ENCODE results near the gene MKRN1.
"Not testable (repeated sequence)": the region's sequence is repeated elsewhere in the genome, so short reads cannot be mapped to it uniquely, and the experiment has no call there.

MKRN1 gene, protein sequence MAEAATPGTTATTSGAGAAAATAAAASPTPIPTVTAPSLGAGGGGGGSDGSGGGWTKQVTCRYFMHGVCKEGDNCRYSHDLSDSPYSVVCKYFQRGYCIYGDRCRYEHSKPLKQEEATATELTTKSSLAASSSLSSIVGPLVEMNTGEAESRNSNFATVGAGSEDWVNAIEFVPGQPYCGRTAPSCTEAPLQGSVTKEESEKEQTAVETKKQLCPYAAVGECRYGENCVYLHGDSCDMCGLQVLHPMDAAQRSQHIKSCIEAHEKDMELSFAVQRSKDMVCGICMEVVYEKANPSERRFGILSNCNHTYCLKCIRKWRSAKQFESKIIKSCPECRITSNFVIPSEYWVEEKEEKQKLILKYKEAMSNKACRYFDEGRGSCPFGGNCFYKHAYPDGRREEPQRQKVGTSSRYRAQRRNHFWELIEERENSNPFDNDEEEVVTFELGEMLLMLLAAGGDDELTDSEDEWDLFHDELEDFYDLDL

DNA sequence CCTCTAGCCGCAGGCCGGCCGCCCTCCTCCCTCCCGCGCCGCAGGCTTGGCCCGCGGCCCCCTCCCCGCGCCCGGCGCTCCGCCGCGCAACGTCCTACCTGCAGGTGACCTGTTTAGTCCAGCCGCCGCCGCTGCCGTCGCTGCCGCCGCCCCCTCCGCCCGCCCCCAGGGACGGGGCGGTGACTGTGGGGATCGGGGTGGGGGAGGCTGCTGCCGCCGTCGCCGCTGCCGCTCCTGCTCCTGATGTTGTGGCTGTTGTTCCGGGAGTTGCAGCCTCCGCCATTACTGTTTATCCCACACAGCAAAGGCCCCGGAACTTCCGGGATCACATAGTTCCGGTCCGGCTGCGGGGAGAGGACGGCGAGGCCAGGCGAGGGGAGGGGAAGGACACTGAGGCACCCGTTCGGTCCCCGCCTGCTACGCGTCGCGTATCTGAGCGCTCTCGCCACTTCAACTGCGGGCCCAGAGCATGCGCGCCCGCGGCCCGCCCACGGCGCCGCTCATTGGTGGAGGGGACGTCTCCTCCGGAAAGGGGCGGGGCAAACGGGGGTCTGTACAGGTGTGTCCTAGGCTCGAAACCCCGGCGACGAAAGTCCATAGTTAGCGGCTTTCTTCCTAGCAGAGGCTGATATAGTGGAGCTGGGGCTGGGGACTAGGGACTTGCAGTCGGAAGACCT lies at the start of gene MKRN1:
Gene MKRN1 (minus strand): TSS at position 444 of the 677 bp plus-strand sequence. CDS start 161 bp downstream, at position 283.
- DNase-seq (ENCODE audit: low spot score) = peak; percentile 90

DNA sequence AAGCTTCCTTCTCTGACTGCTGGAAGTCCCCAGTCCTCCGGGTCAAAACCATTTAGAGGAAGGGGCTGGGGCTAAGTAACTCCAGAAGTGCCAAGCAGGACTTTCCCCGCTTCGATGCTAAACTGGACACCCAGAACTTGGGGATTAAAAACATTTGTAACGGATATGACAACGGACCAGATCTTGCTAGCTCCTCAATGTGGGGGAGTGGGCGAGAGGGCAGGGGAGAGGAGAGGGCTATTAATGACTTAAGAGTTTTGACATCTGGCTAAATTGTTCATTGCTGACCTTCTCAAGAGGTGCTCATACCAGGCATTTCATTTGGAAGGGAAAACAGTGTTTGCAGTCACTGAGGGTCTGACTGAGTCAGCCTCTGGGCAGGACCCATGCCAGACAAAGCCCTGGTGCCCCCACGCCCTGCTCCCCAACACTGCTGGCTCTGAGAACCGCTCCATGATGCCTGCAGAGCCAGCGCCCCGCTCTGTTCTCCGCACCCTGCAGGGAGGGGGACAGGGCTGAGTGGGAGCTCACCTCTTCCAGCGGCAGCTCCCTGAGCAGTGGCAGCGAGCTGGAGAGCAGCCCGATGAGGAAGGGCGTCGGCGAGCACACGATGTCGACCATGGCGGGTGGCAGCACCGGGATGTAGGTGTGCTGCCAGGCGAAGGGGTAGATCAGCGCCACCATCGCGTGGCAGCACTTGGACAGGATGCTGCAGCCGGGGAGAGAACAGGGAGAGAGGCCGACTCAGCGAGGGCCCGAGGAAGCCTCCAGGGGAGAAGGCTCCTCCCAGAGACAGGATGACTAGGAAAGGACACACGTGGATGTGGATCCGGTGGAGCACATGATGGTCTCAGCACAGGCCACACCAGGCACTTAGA lies 47.7 kb upstream of the MKRN1 start:
- DNase-seq (ENCODE audit: low spot score) = no peak

DNA sequence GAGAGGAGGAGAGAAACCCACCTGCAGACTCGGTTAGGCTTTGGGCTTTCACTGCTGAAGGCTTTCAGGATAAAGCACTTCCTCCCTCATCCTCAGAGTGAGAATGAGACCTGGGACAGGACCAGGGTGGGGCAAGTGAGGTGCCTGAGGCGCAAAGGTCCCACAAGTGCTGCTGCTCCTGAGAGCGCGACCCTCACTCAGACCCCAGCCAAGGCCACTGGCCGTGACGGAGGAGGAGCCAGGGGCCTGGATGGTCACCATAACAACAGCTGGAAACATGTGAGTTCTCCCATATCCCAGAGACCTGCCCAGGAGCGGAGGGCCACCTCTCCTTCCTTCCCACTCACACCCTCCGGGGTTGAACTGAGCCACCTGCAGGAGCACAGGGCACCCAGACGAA lies 46.9 kb upstream of the MKRN1 start:
- no peak for DNase-seq (ENCODE audit: low spot score)

DNA sequence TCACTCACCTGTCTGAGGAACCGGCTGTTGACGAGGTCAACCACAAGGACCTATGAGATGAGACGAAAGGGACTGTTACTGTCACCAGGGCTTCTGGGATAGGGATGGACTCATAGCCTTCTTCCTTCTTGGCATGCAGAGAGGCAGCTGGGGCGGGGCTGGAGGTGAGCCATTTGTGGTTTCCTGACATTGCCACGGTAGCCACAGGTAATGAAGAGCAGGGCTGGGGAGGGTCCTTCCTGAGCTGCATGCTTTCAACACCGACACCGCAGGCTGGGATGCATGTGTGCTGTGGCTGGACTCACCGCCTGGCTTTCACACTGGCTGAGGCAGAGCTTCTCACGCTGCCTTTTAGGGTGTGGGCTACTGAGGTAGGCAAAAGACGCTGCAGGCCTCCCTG lies 46.4 kb upstream of the MKRN1 start:
- DNase-seq (ENCODE audit: low spot score) = no peak

DNA sequence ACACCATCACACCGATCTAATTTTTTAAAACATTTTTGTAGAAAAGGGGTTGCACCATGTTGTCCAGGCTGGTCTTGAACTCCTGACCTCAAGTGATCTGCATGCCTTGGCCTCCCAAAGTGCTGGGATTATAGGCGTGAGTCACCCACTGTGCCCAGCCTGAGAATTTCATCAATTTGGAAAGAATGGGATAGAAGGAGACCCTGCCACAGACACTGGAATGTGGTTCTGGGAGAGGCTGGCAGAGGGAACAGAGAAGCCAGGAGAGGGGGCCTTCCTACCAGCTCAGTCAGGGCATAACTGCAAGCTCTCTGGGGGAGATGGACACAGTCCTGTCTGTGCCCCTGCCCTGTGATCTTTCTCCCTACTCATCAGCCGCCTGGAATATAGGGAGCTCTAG lies 42.1 kb upstream of the MKRN1 start:
- no peak for DNase-seq (ENCODE audit: low spot score)

DNA sequence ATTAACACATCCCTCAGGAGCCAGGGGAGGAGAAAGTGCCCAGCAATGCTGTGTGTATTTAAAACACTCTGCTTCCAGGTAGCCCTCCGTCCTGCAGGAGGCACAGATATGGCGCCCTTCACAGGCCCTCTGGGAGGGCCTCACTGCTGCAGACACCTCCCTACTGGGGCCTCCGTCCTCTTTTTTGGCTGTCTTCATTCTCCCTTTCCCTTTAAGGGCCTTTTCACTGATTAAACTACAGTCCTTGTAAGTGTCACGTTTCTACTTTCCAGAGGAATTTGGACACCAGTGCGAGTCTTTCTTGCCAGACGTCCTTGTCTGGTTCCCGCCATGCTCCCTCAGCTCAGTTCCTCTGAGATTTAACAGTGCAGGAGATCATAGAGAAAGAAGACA lies 39.7 kb upstream of the MKRN1 start:
- DNase-seq (ENCODE audit: low spot score) = no peak

DNA sequence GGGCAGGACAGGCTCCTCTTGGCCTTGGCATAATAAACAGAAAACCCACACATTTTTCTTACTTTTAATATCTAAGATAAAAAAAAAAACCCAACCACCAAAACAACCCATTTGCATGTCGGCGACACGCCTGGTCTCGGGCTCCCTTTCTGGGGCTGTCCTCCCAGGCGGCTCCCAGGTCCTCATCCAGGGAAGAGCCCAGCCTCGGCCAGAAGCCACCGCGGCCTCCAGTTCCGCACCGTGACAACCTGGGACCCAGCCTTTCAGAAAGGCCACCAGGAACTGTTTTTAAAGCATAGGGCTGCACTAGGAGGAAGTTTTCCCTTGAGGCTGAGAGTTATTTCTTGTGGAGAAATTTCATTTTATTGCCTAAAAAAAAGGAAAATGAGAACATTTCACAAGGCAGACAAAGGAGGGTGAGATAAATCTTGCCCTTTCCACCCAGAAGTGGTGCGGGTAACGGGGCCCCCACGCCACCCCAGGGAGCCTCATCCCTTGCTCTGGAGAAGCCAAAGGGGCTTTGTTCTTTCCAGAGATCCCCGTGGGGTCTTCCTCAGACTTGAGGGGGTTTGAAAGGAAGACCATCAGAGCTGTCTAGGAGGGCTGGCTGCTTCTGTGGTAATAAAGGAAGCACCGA lies 39.2 kb upstream of the MKRN1 start:
- DNase-seq (ENCODE audit: low spot score) = no peak

DNA sequence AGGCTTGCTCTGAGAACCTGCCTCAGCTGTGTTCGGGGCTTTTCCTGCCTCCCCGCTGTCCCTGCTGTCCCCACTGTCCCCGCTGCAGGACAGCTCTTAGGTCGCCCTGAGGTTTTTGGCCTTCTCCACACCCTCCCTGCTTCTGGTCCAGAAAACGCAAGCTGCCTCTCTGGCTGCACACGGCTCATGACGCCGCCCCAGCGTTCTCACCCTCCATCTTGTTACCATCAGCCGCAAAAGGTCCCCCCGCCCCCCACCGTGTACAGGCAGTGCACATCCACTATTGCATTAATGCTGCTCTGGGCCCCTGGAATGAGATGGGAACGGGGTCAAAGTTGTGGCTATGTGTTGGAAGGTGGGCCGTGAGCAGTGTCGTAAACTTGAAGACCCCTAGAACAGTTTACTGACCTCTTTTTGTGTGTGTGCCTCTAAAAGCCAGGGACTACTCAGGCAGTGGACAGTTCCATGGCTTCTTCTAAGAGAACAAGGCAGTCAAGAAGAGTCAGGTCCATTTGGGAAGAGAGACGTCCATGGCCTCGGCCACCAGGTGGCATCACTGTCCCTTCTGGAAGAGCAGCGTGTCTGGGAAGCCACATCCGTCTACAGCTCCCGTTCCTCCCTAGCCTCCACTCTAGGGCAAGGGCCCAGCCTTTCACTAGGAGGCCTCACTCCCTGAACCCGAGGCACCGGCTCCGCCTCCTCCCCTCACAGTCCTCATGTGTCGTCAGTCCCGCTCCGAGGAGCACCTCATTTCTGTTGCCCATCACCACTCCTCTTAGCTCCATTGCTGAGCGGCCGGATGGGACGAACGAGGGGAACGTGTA lies 38.5 kb upstream of the MKRN1 start:
- DNase-seq (ENCODE audit: low spot score) = peak; percentile 90

DNA sequence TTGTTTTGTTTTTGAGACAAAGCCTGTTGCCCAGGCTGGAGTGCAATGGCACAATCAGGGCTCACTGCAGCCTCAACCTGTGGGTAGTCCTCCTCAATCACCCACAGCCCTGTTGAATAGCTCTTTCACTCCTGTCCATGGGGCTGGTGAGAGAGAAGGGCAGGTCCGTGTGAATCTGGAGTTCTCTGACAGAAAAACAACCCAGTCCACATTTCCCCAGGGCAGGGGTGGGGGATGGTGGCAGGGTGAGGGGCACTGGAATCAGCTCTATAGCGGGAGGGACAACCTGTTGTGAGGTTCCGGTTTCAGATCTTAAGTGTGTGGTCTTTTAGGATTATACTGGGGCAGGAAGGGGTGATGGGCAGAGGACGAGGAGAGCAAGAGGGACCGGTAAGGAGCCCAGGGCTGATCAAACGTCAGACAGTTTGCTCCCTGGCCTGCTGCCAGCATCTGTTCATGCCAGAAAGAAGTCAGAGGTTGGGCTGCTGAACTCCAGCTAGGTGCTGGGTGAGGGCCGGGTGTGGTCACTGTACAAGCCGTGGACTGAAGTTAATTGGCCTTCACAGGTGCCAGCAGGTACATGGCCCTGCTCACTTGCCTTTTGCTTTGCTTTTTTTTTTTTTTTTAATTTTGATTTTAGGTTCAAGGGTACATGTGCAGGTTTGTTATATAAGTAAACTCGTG lies 33.2 kb upstream of the MKRN1 start:
- DNase-seq (ENCODE audit: low spot score) = peak; percentile 46

DNA sequence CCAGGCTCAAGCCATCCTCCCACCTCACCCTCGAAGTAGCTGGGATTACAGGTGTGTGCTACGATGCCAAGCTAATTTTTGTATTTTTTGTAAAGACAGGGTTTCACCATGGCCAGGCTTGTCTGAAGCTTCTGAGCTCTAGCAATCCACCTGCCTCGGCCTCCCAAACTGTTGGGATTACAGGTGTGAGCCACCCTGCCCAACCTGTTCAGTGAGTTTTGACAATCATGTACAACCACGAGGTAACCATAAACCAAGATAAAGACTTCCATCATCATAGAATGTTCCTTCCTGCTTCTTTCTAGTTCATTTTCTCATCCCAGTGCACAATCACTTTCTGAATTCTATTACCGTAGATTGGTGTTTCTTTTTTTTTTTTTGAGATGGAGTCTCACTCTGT lies 30.5 kb upstream of the MKRN1 start:
- no peak for DNase-seq (ENCODE audit: low spot score)

DNA sequence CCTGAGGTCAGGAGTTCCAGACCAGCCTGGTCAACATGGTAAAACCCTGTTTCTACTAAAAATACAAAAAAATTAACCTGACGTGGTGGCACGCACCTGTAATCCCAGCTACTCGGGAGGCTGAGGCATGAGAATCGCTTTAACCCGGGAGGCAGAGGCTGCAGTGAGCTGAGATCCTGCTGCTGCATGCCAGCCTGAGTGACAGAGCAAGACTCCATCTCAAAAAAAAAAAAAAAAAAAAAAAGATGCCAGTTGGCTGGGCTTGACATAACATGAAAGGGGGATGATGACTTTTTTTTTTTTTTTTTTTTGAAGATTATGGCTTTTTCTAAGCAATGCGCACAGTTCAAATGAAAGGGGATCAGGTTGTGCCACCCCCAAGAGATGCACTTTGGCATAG lies 28.3 kb upstream of the MKRN1 start:
- DNase-seq (ENCODE audit: low spot score) = not testable (repeated sequence)

DNA sequence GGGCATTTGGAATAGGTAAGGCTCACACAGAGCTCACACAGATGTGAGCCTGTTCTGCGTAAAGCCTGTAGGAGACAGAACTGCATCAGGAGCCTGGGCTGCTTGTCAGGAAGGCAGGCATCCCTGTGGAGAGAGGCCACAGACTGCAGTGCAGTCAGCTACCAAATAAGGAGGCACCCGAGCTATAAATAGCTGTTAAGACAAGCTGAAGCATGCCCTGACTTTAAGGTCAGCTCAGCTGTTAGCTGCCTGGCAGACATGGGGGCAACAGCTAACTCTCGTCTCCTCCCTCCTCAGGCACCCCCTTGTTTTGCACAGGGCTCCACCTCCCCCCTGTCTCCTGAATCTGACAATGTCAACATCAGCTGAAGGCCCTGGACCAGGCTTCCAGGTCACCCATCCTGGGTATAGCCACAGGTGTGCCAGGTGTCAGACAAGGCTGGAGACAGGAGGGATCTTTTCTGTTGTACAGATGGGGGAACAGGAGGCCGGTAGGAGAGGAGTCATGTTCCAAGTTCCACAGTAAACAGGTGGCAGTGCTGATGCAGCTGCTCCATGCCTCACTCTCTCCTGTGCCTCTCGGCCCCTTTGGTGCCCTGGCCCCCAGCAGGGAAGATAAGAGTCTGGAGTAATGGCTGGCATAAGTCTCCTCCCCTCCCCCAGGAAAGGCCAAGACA lies 27.6 kb upstream of the MKRN1 start:
- DNase-seq (ENCODE audit: low spot score) = no peak

DNA sequence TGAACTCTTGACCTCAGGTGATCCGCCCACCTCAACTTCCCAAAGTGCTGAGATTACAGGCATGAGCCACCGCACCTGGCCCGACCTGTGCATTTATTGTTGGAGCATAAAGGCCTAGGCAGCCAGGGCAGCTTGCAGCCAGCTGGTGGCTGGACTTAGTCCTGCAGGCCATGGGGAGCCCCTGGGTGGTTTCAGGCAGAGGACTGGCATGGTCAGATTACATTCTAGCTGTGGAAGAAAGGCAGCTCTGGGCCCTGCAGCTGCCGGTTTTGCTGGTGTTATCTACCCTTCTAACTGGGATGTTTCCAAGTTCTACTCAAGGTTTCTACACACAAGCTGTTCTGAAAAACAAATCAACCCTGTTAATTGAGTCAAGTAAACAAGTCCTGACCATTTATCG lies 22.7 kb upstream of the MKRN1 start:
- no peak for DNase-seq (ENCODE audit: low spot score)

DNA sequence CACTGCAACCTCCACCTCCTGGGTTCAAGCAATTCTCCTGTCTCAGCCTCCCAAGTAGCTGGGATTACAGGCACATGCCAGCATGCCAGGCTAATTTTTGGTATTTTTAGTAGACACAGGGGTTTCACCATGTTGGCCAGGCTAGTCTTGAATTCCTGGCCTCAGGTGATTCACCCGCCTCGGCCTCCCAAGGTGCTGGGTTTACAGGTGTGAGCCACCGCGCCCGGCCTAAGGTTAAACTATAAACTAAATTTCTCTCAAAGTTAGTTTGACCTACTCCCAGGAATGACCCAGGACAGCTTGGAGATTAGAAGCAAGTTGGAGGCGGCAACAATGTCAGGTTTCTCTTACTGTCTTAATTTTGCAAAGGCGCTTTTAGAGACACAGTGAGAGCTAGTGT lies 18.5 kb upstream of the MKRN1 start:
- not testable (repeated sequence) for DNase-seq (ENCODE audit: low spot score)

DNA sequence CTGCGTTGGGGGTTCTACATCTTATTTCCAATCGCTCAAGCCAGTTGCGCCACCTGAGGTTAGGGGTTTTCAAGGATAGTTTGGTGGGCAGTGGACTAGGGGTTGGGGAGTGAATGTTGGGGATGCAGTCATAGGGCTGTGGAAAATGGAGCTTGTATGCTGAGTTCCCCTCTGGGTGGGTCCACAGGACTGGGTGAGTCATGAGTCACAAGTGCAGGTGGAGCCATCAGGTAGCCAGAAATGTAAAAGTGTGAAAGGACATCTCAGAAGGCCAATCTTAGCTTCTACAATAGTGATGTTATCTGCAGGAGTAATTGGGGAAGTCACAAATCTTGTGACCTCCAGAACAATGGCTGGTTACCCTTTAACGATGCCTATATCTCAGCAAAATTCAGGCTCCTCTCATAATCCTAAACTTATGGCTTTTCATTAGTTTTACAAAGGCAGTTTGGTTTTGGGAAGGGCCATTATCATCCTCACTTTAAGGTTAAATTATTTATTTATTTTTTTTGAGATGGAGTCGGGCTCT lies 18.0 kb upstream of the MKRN1 start:
- no peak for DNase-seq (ENCODE audit: low spot score)

DNA sequence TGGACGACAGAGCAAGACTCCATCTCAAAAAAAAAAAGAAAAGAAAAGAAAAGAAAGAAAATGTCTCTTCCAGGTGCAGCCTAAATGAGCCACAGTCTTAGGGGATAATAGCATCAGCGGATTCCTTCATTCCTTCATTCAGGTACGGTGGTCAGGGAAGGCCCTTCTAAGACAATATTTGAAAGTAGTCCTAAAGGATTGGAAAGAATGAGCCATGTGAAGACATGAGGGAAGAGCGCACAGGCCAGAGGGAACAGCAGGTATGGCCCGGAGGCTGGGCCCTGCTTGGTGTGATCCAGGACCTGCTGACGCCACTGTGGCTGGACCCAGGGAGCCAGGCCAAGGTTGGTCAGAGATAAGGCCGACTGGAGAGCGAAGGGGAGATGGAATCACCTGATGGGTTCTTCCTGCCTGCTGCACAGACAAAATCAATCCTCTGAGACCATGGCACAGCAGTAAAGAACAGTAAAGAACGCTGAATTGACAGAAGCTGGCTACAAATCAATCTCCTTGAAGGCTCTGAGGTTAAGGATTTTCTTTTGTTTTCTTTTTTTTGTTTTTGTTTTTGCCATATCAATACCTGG lies 16.3 kb upstream of the MKRN1 start:
- no peak for DNase-seq (ENCODE audit: low spot score)

DNA sequence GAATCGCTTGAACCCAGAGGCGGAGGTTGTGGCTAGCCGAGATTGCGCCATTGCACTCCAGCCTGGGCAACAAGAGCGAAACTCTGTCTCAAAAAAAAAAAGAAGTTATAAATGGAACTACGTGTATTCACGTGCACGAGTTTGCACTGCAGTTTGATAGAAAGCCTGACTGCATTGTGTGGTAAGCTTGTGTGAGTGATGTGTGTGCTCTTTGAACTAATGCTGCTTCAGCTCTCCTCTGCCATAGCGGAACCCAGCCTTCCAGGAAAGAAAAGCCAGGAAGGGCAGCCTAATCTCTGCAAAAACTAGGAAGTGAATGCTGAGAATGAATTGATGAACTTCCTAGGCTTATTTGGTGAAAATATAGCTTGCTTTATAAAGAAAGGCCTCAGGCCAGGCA lies 15.6 kb upstream of the MKRN1 start:
- DNase-seq (ENCODE audit: low spot score) = no peak

DNA sequence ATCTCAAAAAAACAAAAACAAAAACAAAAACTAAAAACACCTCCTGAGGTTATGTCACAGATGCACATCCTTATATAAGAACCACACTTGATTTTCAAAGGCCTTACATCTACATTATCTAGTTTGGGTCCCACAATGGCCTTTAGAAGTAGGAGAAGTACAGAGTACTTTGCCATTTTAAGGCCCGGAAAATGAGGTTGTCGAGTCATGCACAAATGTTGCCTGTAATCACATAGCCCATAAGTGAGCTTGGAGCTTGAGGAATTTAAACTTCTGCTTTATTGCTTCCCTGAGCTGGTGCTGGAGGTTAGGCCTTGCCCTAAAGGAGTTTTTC lies 9.7 kb upstream of the MKRN1 start:
- DNase-seq (ENCODE audit: low spot score) = no peak

DNA sequence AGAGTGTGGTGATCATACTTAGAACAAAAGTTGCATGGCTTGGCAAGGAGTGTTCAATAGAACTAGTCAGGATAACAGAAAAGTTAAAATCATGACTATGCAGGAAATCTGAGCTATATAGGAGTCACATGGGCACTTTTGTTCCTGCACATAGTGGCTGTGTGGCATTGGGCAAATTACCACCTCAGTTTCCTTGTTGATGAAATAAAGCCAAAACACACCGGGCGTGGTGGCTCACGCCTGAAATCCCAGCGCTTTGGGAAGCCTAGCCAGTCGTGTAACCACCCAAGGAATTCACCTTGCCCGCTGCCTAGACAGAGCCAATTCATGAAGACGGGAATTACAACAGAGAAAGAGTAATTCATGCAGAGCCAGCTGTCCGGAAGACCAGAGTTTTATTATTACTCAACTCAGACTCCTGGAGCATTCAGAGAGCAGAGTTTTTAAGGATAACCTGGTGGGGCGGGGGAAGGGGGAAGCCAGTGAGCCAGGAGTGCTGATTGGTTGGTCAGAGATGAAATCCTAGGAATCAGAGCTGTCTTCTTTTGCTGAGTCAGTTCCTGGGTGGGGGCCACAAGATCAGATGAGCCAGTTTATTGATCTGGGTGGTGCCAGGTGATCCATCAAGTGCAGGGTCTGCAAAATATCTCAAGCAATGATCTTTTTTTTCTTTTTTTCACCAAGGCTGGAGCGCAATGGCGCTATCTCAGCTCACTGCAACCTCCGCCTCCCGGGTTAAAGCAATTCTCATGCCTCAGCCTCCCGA lies 6.4 kb upstream of the MKRN1 start:
- DNase-seq (ENCODE audit: low spot score) = no peak
